A549 (cell line): ENCODE results near the gene FAM20C.
A peak's percentile ranks its signal among the peaks of the same experiment; 100 is the strongest.
"Not testable (repeated sequence)": the region's sequence is repeated elsewhere in the genome, so short reads cannot be mapped to it uniquely, and the experiment has no call there.

Experiments
- CBX2 ChIP-seq: fragments of 200-600 bp; sonication (generic); IDR thresholded peaks from 2 replicates; pipeline ENCODE4 v1.6.1; 2016; ENCODE audit warnings: low read depth, mild to moderate bottlenecking, borderline replicate concordance
- CHD2 ChIP-seq: fragments of 150-350 bp; IDR thresholded peaks from 2 replicates; pipeline ENCODE4 v1.6.1; 2014; ENCODE audit warnings: low read length; ENCODE audit not compliant: partially characterized antibody
- EP300 ChIP-seq, 2 experiments: fragments of >200 bp; sonication (Bioruptor Twin); formaldehyde crosslinking; IDR thresholded peaks; 2 replicates in 1 of 2; 3 replicates in 1 of 2; pipeline ENCODE4 v1.6.1; 2016 to 2017
- ESRRA ChIP-seq: fragments of 150-350 bp; IDR thresholded peaks from 2 replicates; pipeline ENCODE4 v1.6.1; 2014; ENCODE audit warnings: mild to moderate bottlenecking, low read length, borderline replicate concordance
- JUN ChIP-seq, 2 experiments: fragments of >200 bp; sonication (Bioruptor Twin); formaldehyde crosslinking; IDR thresholded peaks; 2 replicates in 1 of 2; 3 replicates in 1 of 2; pipeline ENCODE4 v1.6.1; 2016 to 2017
- KDM5A ChIP-seq: fragments of 200-600 bp; sonication (generic); IDR thresholded peaks from 2 replicates; pipeline ENCODE4 v1.6.1; 2016; ENCODE audit warnings: antibody characterized with exemption, mild to moderate bottlenecking
- MYC ChIP-seq: IDR thresholded peaks from 2 replicates; pipeline ENCODE4 v1.6.1; 2012; ENCODE audit warnings: mild to moderate bottlenecking, inconsistent platforms, low read length, improper control_type of control experiment, borderline replicate concordance
- POLR2A ChIP-seq: IDR thresholded peaks from 2 replicates; pipeline ENCODE4 v1.6.1; 2012; ENCODE audit warnings: mild to moderate bottlenecking, low read length
- RAD21 ChIP-seq, 2 experiments: fragments of >200 bp in 1 of 2; sonication (Bioruptor Twin) in 1 of 2; formaldehyde crosslinking in 1 of 2; IDR thresholded peaks in 1 of 2; conservative IDR thresholded peaks in 1 of 2; 2 replicates in 1 of 2; 3 replicates in 1 of 2; pipeline ENCODE4 v1.6.1; 2012 to 2018; ENCODE audit warnings: inconsistent platforms in 1 of 2
- ZFP36 ChIP-seq: fragments of 450-650 bp; IDR thresholded peaks from 2 replicates; pipeline ENCODE4 v1.6.1; 2014; ENCODE audit warnings: borderline replicate concordance; ENCODE audit not compliant: partially characterized antibody
- TF ChIP-seq, protein P1 (sequence below): fragments of >200 bp; sonication (Bioruptor Twin); formaldehyde crosslinking; IDR thresholded peaks from 3 replicates; pipeline ENCODE4 v1.5.1; 2016
- TF ChIP-seq, protein P2 (sequence below): fragments of 150-350 bp; IDR thresholded peaks from 2 replicates; pipeline ENCODE4 v1.6.1; 2014; ENCODE audit warnings: low read depth, mild to moderate bottlenecking, low read length
- TF ChIP-seq, protein P3 (sequence below): fragments of 450-650 bp; IDR thresholded peaks from 2 replicates; pipeline ENCODE4 v1.6.1; 2014; ENCODE audit warnings: antibody characterized with exemption

DNA sequence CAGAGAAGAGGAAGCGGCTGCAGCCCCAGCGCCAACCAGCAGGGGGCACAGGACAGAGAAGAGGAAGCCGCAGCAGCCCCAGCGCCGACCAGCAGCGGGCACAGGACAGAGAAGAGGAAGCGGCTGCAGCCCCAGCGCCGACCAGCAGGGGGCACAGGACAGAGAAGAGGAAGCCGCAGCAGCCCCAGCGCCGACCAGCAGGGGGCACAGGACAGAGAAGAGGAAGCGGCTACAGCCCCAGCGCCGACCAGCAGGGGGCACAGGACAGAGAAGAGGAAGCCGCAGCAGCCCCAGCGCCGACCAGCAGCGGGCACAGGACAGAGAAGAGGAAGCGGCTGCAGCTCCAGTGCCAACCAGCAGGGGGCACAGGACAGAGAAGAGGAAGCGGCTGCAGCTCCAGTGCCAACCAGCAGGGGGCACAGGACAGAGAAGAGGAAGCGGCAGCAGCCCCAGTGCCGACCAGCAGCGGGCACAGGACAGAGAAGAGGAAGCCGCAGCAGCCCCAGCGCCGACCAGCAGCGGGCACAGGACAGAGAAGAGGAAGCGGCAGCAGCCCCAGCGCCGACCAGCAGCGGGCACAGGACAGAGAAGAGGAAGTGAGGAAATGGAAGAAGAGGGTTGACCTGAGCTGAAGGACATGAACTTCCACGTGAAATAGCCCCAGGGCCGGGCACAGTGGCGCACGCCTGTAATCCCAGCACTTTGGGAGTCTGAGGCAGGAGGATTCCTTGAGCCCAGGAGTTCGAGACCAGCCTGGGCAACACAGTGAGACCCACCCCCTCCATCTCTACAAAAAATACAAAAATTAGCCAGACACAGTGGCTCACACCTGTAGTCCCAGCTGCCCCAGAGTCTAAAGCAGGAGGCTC lies 71.3 kb downstream of the FAM20C start:
- TF ChIP-seq, protein P1, sequence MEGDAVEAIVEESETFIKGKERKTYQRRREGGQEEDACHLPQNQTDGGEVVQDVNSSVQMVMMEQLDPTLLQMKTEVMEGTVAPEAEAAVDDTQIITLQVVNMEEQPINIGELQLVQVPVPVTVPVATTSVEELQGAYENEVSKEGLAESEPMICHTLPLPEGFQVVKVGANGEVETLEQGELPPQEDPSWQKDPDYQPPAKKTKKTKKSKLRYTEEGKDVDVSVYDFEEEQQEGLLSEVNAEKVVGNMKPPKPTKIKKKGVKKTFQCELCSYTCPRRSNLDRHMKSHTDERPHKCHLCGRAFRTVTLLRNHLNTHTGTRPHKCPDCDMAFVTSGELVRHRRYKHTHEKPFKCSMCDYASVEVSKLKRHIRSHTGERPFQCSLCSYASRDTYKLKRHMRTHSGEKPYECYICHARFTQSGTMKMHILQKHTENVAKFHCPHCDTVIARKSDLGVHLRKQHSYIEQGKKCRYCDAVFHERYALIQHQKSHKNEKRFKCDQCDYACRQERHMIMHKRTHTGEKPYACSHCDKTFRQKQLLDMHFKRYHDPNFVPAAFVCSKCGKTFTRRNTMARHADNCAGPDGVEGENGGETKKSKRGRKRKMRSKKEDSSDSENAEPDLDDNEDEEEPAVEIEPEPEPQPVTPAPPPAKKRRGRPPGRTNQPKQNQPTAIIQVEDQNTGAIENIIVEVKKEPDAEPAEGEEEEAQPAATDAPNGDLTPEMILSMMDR, result peak; percentile 44; the same call in 2 of the 3 replicates
- TF ChIP-seq, protein P2, sequence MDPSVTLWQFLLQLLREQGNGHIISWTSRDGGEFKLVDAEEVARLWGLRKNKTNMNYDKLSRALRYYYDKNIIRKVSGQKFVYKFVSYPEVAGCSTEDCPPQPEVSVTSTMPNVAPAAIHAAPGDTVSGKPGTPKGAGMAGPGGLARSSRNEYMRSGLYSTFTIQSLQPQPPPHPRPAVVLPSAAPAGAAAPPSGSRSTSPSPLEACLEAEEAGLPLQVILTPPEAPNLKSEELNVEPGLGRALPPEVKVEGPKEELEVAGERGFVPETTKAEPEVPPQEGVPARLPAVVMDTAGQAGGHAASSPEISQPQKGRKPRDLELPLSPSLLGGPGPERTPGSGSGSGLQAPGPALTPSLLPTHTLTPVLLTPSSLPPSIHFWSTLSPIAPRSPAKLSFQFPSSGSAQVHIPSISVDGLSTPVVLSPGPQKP, result not testable (repeated sequence)
- TF ChIP-seq KDM5A; RAD21 (conservative IDR thresholded peaks at IDR 0.05 in 1 of 2, IDR thresholded peaks at IDR 0.05 in 1 of 2); JUN (IDR thresholded peaks at IDR 0.05); POLR2A; CHD2; ZFP36; EP300 (IDR thresholded peaks at IDR 0.05); CBX2; MYC; ESRRA: not testable (repeated sequence)
- TF ChIP-seq, protein P3, sequence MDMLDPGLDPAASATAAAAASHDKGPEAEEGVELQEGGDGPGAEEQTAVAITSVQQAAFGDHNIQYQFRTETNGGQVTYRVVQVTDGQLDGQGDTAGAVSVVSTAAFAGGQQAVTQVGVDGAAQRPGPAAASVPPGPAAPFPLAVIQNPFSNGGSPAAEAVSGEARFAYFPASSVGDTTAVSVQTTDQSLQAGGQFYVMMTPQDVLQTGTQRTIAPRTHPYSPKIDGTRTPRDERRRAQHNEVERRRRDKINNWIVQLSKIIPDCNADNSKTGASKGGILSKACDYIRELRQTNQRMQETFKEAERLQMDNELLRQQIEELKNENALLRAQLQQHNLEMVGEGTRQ, result not testable (repeated sequence)
